Stimulated activated memory B cell treated with anti-CD40 and anti-IgM and Interleukin-4, amounts not matched to agents 10 μg/mL and 1 μg/mL and 100 μg/mL, for 72 hours (primary cell): ENCODE results near the gene ANKMY1.
A peak's percentile ranks its signal among the peaks of the same experiment; 100 is the strongest.

Experiments
- ATAC-seq: fragments of 150-1000 bp; cut with Tn5 transposase; 2 replicates; pipeline ENCODE4 v1.10.0; 2021
- H3K27ac Mint-ChIP-seq: one replicate; pipeline ENCODE4 v1.8.0; 2022; ENCODE audit warnings: mild to moderate bottlenecking, mixed read lengths
- H3K27me3 Mint-ChIP-seq: one replicate; pipeline ENCODE4 v1.8.0; 2022; ENCODE audit warnings: mixed read lengths
- H3K36me3 Mint-ChIP-seq: one replicate; pipeline ENCODE4 v1.8.0; 2022; ENCODE audit warnings: mixed read lengths
- H3K4me1 Mint-ChIP-seq: one replicate; pipeline ENCODE4 v1.8.0; 2022; ENCODE audit warnings: mixed read lengths
- H3K4me3 Mint-ChIP-seq: one replicate; pipeline ENCODE4 v1.8.0; 2022; ENCODE audit warnings: mild to moderate bottlenecking, moderate library complexity, mixed read lengths
- H3K9me3 Mint-ChIP-seq: one replicate; pipeline ENCODE4 v1.8.0; 2022; ENCODE audit warnings: mixed read lengths

The ANKMY1 gene, protein sequence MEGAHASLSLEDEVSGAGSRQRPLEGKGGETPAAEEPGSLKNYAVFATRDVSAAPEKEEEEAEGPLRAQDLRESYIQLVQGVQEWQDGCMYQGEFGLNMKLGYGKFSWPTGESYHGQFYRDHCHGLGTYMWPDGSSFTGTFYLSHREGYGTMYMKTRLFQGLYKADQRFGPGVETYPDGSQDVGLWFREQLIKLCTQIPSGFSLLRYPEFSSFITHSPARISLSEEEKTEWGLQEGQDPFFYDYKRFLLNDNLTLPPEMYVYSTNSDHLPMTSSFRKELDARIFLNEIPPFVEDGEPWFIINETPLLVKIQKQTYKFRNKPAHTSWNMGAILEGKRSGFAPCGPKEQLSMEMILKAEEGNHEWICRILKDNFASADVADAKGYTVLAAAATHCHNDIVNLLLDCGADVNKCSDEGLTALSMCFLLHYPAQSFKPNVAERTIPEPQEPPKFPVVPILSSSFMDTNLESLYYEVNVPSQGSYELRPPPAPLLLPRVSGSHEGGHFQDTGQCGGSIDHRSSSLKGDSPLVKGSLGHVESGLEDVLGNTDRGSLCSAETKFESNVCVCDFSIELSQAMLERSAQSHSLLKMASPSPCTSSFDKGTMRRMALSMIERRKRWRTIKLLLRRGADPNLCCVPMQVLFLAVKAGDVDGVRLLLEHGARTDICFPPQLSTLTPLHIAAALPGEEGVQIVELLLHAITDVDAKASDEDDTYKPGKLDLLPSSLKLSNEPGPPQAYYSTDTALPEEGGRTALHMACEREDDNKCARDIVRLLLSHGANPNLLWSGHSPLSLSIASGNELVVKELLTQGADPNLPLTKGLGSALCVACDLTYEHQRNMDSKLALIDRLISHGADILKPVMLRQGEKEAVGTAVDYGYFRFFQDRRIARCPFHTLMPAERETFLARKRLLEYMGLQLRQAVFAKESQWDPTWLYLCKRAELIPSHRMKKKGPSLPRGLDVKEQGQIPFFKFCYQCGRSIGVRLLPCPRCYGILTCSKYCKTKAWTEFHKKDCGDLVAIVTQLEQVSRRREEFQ

DNA sequence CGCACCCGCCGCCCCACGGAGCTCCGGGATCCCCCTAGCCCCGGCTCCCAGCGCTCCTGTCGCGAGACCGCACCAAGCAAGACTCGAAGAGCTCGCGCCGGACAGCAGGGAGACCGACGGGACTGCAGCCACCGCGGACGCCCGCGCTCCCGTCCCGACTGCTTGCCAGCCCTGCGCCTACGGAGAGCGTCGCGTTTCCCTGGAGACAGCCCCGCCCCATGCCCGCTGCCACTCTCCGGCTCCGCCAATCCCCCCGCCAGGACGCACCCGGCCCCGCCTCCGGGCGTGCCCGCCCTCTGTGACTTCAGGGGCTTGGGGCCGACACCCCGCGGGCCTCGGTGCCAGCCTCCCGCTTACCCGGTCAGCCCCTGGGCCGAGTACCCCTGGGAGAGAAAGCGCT, at the start of gene ANKMY1:
ANKMY1 (minus strand) TSS at position 181 of the 400 bp plus-strand sequence. CDS start 653 bp downstream, outside the sequence.
- Mint-ChIP-seq H3K9me3 (no peaks in the 10 kb centered on the region), H3K36me3 (peaks cover 31% of the 10 kb centered on the region), H3K4me3 (peak within 1 kb of the TSS; percentile 91), H3K27me3 (no peaks in the 10 kb centered on the region), H3K4me1 (peaks cover 52% of the 10 kb centered on the region), H3K27ac (peak within 1 kb of the TSS; percentile 46)
- ATAC-seq: no peak

DNA sequence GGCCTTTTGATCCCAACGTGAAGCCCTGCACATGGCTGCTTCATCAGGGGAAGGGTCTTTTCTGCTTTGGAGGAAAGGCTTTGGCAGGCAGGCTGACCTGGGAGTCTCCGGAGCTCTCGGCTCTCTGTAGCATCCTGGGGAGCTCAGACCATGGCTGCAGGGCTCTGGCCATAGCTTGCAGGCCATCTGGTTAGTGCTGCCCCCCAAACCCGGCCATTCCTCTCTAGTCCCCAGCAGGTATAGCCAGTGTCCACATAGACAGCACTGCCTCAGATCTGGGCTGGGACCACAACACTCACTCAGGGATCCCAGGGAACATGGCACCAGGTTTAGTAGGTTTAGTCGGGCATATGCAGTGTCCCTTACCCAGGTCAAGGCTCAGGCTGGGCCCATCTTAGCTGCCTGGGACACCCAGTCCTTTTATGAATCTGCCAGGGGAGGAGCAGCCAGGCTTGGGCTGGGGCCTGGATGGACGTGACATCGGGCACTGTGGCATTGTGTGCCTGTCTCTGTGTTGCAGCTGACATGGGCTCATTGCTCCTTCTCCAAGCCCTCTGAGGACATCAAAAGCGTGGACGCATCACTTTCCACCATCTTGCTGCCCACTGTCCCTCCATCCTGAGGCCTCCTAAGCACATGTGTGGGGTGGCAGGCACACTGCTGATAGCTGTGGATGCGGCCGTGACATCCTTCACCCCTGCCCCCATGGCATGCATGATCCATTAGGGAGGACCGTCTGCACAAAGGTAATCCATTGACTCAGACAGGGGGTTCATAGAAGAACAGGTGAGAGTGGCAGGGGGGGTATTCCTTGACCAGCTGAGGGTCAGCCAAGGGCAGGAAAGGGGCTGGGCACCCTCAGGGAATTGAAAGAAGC, 48.3 kb upstream of the ANKMY1 start:
- ATAC-seq: no peak
- Mint-ChIP-seq H3K27ac (no peak overlapping the region), H3K36me3 (peaks cover 8% of the 10 kb centered on the region), H3K4me1 (no peaks in the 10 kb centered on the region), H3K4me3 (no peak overlapping the region), H3K9me3 (no peaks in the 10 kb centered on the region), H3K27me3 (no peaks in the 10 kb centered on the region)

DNA sequence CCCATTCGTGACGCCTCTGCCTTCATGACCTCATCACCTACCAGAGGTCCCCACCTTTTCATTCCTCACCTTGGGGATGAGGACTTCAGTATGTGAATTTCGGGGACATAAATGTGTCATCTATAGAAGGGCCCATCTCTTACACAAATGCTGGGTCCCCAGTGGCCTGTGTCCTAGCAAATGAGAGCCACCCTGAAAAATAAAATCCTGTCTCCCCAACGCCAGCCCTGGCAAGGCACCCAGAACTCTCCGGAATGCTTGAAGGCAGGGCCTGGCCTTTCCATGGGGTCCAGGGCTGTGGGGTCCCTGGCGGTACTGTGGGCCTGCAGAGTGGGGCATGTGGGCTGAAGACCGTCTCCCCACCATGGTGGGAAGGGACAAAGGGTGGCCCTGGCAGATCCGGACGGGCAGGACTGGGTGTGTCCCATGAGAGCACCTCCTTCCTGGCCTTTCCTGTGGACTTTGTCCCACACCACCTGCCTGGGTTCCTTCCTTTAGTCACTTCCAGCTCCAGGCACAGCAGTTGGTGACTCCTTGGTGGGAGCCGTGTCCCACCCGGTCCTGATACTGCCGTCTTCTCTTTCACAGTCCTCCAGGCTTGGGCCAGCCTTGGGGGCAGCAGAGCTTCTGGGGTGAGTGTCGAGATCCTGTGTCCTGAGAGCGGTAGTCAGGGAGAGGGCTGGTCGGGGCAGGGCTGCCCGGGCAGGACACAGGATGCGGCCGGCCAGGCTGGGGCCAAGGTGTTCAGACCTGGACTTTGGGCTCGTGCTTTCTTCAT, 47.3 kb upstream of the ANKMY1 start:
- Mint-ChIP-seq H3K27me3 (no peaks in the 10 kb centered on the region), H3K9me3 (no peaks in the 10 kb centered on the region), H3K27ac (no peak overlapping the region), H3K4me3 (no peak overlapping the region), H3K4me1 (no peaks in the 10 kb centered on the region), H3K36me3 (peaks cover 9% of the 10 kb centered on the region)
- ATAC-seq: no peak

DNA sequence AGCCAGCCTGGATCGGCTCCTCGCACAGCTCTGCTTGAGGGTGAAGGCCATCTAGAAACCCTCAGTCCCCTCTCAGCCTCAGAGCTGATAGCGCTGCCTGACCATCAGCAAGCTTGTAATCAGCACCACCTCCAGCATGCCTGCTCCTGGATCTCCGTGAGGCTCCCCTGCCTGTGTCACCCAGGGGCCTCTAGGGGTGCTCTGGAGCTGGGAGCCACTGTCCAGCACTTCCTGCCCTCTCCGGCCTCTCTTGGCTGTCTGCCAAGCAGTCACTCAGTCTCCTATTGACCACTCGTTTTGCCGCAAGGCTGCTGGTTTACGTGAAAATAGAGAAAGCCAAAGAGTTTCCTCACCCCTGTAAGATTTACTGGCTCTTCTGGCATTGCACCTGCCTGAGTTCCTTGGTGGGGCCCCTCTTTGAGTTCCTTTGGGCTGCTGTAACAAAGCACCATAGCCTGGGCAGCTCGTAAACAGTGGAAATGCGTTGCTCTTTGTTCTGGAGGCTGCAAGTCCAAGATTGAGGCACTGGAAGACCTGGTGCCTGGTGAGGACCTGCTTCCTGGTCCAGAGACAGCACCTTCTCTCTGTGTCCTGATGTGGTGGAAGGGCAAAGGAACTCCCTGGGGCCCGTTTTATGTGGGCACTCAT, 46.6 kb upstream of the ANKMY1 start:
- ATAC-seq: no peak
- peaks cover 14% of the 10 kb centered on the region for H3K36me3 Mint-ChIP-seq
- no peaks in the 10 kb centered on the region for H3K4me1 Mint-ChIP-seq
- H3K9me3 Mint-ChIP-seq: no peaks in the 10 kb centered on the region
- H3K4me3 Mint-ChIP-seq: no peak overlapping the region
- H3K27me3 Mint-ChIP-seq: no peaks in the 10 kb centered on the region
- no peak overlapping the region for H3K27ac Mint-ChIP-seq

DNA sequence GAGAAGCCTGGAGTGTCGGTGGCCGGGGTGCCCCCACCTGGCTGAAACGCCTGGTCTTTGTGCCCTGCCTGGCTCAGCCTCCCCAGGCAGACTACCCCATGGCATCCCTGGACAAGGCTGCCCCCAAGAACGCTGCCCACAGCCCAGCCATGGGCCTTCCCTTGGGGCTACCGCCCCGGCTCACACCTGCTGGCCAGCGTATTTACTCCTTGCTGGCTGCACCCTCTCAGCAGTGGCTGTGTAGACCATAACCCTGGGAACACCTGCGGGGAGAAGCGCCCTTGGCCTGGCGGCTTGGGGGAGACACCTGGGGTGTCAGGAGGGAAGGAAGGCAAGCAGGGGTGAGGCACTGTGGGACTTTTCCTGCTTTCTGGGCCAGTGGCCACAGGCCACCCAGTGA, 46.1 kb upstream of the ANKMY1 start:
- H3K36me3 Mint-ChIP-seq: peaks cover 20% of the 10 kb centered on the region
- no peak overlapping the region for H3K27ac Mint-ChIP-seq

DNA sequence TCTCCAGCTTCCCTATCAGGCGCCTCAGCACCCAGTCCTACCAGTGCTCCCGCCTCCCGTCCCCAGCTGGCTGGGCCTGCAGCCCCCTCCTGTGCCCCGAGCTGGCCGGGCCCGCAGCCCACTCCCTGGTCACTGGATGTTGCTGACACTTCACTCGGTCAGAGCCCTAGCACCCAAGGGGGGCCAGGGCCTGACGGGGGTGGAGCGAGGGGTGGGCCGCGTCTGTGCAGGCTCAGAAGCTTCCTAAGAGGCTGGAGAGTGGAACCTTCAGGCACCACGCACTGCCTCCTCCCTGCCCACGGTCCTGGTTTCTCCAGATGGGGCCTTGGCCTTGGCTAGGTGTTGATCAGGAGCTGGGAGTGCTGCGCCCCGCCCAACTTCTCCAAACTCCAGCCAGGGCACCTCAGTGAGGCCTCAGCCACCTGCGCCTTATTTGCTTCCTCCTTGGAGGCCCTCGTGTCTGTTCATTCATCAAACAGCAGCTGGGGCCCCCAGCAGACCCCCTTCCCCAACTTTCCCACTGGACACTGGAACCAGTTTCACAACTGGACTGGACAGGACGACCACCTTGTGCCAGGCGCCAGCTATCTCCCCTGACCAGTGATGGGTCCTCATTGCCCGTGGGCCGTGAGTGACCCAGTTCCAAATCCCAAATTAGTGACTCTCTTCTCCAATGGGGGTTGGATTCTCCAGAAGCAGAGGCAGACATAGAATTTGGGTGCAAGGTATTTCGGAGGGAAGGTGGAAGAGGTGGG, 45.5 kb upstream of the ANKMY1 start:
- Mint-ChIP-seq H3K27ac (no peak overlapping the region), H3K4me3 (no peak overlapping the region), H3K27me3 (no peaks in the 10 kb centered on the region), H3K4me1 (no peaks in the 10 kb centered on the region), H3K36me3 (peaks cover 25% of the 10 kb centered on the region), H3K9me3 (no peaks in the 10 kb centered on the region)
- ATAC-seq: no peak

More for the DNA sequence above, 46.1 kb upstream of the ANKMY1 start:
- H3K9me3 Mint-ChIP-seq: no peaks in the 10 kb centered on the region
- no peaks in the 10 kb centered on the region for H3K27me3 Mint-ChIP-seq
- no peak overlapping the region for H3K4me3 Mint-ChIP-seq
- no peaks in the 10 kb centered on the region for H3K4me1 Mint-ChIP-seq
- no peak for ATAC-seq

DNA sequence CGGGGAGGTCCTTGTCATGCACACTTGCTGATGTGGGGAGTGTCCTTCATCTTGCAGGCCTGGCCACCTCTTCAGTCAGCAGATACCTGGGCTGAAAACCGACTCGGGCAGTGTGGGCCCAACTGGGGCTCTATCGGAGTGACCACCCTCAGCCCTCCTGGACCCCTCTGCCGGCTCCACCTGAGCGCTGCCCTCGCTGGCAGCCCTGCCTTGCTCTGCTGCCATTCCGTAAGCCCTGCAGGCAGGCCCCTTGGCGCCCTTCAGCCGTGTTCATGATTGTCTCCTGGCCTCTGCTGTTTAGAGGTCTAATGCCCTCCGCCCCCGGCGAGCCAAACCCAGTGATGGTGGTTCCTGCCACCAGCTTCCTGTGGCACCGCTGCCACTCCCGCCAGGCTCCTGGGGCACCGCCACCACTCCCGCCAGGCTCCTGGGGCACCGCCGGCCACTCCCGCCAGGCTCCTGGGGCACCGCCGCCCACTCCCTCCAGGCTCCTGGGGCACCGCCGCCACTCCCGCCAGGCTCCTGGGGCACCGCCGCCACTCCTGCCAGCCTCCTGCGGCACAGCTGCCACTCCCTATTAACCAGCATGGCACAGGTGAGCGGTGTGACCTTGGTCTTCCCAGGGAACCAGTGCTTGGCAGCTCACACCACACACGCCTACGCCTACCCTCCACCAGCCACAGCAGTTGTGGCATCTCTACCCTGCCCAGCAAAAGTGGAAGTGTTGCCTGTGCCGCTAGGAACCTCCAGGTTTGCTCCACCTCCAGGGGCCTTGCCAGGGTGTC, 44.7 kb upstream of the ANKMY1 start:
- no peaks in the 10 kb centered on the region for H3K27me3 Mint-ChIP-seq
- peaks cover 25% of the 10 kb centered on the region for H3K36me3 Mint-ChIP-seq
- no peaks in the 10 kb centered on the region for H3K4me1 Mint-ChIP-seq
- H3K27ac Mint-ChIP-seq: no peak overlapping the region
- no peak overlapping the region for H3K4me3 Mint-ChIP-seq
- ATAC-seq: no peak
- no peaks in the 10 kb centered on the region for H3K9me3 Mint-ChIP-seq

DNA sequence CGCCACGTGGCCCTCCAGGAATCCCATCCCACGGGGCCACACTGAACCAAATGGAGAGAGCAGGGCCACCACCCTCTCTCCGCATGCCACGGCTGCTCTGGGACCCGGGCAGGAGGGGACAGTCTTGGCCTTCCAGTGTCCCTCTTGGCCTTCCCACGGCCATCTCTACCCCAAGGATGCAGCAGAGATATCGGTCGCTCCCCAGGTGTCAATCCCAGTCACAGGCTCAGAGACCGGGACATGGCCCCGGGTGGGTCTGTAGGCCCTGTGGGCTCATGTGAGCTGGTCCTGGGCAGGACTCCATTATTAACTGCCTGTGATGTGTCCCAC, 44.0 kb upstream of the ANKMY1 start:
- H3K36me3 Mint-ChIP-seq: peaks cover 25% of the 10 kb centered on the region

DNA sequence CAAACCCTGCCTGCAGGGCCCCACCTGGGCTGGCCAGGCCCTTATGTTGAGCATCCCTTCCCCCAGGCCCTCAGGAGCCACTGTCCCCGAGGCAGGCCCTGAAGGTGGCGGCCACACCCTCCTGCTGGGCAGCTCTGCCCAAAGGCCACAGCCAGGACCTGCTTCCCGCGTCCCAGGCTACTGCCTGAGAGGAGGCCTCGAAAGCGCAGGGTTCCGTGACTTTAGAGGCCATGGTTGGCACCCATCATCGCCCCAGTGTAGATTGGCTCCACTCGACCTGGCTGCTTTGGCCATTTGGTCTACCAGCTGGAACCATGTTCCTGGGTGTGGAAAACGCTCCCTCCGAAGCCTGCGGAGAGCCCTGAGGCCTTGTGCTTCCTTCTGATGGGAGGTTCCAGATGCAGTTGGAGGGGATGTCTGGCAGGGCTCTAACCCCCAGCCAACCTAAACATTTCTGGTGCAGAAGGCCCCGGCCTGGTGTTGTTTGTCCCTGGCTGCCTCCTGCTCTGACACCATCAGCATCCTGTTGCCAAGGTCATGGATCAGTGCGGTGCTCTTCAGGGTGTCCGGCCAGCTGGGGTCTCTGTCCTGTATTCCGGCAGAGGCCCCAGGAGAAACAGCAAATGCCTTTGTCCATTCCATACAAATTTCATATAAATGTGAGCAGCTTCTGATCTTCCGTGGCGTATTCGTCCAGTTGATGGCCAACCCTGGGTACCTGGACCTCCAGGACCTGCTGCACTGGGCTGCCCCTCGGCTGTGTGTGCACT, 43.5 kb upstream of the ANKMY1 start:
- Mint-ChIP-seq H3K27ac (no peak overlapping the region), H3K27me3 (no peaks in the 10 kb centered on the region)
- no peak for ATAC-seq

More for the DNA sequence above, 44.0 kb upstream of the ANKMY1 start:
- ATAC-seq: no peak
- no peaks in the 10 kb centered on the region for H3K9me3 Mint-ChIP-seq
- no peak overlapping the region for H3K27ac Mint-ChIP-seq
- no peaks in the 10 kb centered on the region for H3K27me3 Mint-ChIP-seq
- no peaks in the 10 kb centered on the region for H3K4me1 Mint-ChIP-seq
- no peak overlapping the region for H3K4me3 Mint-ChIP-seq

DNA sequence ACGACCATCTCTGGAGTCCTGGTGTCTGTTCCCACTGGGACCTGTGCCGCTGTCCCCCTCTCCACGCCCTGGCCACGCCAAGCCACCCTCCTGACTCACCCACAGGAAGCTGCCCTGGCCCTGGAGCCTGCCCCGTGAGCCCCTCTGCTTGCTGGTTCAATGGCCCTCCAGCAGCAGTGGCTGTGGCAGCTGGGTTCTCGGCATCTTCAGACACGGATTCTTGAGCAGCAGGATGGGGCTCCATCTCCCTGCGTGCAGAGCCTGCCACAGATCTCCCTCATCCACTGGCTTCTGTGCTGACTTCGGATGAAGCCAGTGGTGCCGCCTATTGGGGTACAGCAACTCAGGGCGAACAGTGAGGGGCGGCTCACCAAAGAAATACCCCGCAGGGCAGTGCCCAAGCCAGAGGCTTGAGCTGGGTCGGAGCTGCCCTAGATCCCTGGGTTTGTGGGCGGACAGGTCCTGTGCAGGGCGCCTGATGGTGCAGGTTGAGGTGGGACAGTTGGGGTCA, 42.7 kb upstream of the ANKMY1 start:
- H3K4me1 Mint-ChIP-seq: no peaks in the 10 kb centered on the region
- ATAC-seq: no peak
- no peaks in the 10 kb centered on the region for H3K27me3 Mint-ChIP-seq
- peaks cover 29% of the 10 kb centered on the region for H3K36me3 Mint-ChIP-seq
- H3K9me3 Mint-ChIP-seq: no peaks in the 10 kb centered on the region
- H3K4me3 Mint-ChIP-seq: no peak overlapping the region
- no peak overlapping the region for H3K27ac Mint-ChIP-seq

More for the DNA sequence above, 43.5 kb upstream of the ANKMY1 start:
- H3K4me3 Mint-ChIP-seq: no peak overlapping the region
- H3K4me1 Mint-ChIP-seq: no peaks in the 10 kb centered on the region
- peaks cover 25% of the 10 kb centered on the region for H3K36me3 Mint-ChIP-seq
- no peaks in the 10 kb centered on the region for H3K9me3 Mint-ChIP-seq

DNA sequence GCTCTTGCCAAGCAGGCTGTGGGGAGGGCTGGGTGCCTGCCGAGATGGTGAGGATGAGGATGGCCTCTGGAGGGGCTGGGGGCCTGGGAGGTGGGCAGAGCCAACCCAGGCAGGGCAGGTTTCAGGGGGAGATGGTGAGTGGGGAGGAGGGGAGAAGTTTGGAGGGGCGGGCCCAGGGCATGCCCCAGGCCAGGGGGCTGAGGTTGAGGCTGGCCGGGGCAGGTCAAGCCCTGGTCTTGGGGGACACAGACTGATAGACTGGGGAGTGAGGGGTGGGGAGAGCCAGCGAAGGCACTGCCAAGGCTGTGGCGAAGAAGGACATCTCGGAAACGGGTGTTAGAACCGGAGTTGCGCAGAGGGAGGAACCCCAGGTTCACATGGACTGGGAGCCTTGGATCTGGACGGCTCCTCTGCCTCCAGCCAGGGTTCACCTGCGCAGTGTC, 41.4 kb upstream of the ANKMY1 start:
- ATAC-seq: no peak
- H3K36me3 Mint-ChIP-seq: peaks cover 29% of the 10 kb centered on the region
- H3K27ac Mint-ChIP-seq: no peak overlapping the region
- no peaks in the 10 kb centered on the region for H3K27me3 Mint-ChIP-seq
- H3K4me3 Mint-ChIP-seq: no peak overlapping the region
- no peaks in the 10 kb centered on the region for H3K9me3 Mint-ChIP-seq
- no peaks in the 10 kb centered on the region for H3K4me1 Mint-ChIP-seq

DNA sequence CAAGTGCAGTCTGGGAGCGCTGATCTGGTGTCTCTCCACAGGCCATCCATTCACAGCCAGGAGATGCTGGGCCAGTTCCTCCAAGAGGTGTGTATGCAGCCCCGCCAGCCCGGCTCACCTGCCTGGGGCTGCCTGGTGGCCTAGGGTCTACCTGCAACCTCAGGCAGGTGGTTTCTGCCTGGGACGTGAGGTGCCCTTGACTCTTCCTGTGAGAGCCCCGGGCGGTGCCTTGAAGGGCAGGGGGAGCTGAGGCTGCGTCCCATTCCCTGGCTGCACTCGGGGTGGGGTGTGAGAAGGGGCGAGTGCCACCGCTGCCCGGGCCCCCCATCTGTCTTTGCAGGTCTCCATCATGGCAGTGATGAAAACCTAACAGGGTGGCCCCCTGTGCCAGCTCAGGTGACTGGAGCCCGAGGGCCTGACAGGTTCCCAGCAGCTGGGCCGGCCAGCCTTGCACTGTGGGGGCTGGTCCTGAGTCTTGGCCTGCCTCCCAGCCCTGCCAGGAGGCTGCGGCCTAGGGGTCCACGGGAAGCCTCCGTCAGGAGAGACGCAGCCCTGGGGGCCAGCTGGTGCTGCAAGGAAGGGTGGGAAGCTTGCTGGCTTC, 40.6 kb upstream of the ANKMY1 start:
- Mint-ChIP-seq H3K27me3 (no peaks in the 10 kb centered on the region), H3K27ac (no peak overlapping the region), H3K4me1 (no peaks in the 10 kb centered on the region), H3K4me3 (no peak overlapping the region), H3K9me3 (no peaks in the 10 kb centered on the region), H3K36me3 (peaks cover 29% of the 10 kb centered on the region)
- ATAC-seq: no peak
